Right atrium auricular region (tissue), 2 donors: ENCODE data around the gene CLCN6. TPM values are rescaled to one million over a fixed set of nuclear protein-coding genes. Genes with fewer than 3 reads are reported as not detected.

Experiments used
- DNase-seq: peaks from one replicate; pipeline ENCODE4 v3.0.0-alpha.2; 2019; ENCODE audit warnings: low spot score
- H3K27ac ChIP-seq, 2 donors: fragments of 200-600 bp; sonication (generic); 1 replicate in 1 of 2; 2 replicates in 1 of 2; pipeline ENCODE4 v1.5.1; 2016 to 2019
- H3K27me3 ChIP-seq, 2 donors: fragments of 200-600 bp; sonication (generic); one replicate each; pipeline versions ENCODE4 v1.5.1 to v1.6.0; 2017 to 2019
- H3K36me3 ChIP-seq: fragments of 200-600 bp; sonication (generic); one replicate; pipeline ENCODE4 v1.5.1; 2016
- H3K4me1 ChIP-seq, 2 donors: fragments of 200-600 bp; sonication (generic); one replicate each; pipeline versions ENCODE4 v1.5.1 to v1.6.0; 2017 to 2019
- H3K4me3 ChIP-seq, 2 donors: fragments of 200-600 bp; sonication (generic); 1 replicate in 1 of 2; 2 replicates in 1 of 2; pipeline ENCODE4 v1.5.1; 2017 to 2019; ENCODE audit warnings: mild to moderate bottlenecking in 1 of 2, moderate library complexity in 1 of 2
- H3K9me3 ChIP-seq, 2 donors: fragments of 200-600 bp; sonication (generic); one replicate each; pipeline ENCODE4 v1.5.1; 2019
- total RNA-seq, 2 donors: library from RNA; depleted of rRNA; stranded (reverse); fragments of >200 nt; gene quantifications; one replicate each; pipeline ENCODE4 v1.1.0, GENCODE V29; 2016
- TF ChIP-seq, protein P1 (sequence below), 2 donors: fragments of 200-600 bp; sonication (generic); IDR thresholded peaks; one replicate each; pipeline ENCODE4 v1.5.1; 2019; ENCODE audit warnings: antibody characterized with exemption in 2 of 2

Gene CLCN6
- total RNA-seq, 2 donors from 2014 or later: 14.8 to 15.2 TPM

DNA sequence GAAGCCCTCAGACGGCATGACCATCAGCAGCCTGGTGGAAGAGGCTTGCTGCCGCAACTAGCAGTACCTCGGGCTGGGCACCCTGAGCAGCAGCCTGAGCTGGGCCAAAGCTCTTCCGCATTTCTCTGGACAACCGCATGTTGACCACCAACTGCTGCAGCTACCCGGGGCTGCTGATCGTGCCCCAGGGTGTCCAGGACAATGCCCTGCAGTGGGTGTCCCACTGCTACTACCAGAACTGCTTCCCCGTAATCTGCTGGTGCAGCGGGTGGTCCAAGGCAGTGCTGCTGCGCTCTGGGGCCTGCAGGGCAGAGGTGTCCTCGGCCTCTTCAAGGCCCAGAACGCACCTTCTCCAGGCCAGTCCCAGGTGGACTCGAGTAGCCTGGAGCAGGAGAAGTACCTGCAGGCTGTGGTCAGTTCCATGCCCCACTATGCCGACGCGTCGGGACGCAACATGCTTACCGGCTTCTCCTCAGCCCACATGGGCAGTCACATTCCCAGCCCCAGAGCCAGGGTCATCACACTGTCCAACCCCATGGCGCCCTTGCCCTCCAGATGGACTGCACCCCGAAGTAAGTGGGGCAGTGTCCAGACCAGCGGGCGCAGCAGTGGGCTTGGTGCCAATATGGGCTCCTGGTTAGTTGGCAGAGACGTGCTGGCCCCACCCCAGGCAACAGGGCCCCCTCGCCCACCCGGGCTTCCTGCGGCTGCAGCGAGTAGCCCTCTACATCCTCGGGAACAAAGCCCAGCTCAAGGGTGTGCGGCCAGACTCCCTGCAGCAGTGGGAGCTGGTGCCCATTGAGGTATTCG lies 72.3 kb downstream of the CLCN6 start:
- no peaks in the 10 kb centered on the region for H3K27me3 ChIP-seq
- H3K4me1 ChIP-seq: peaks cover 0 to 84% of the 10 kb centered on the region in 2 donors
- H3K4me3 ChIP-seq: no peak overlapping the region
- no peaks in the 10 kb centered on the region for H3K36me3 ChIP-seq
- no peaks in the 10 kb centered on the region for H3K9me3 ChIP-seq
- no peak for DNase-seq
- no peak overlapping the region for H3K27ac ChIP-seq
- TF ChIP-seq, protein P1, sequence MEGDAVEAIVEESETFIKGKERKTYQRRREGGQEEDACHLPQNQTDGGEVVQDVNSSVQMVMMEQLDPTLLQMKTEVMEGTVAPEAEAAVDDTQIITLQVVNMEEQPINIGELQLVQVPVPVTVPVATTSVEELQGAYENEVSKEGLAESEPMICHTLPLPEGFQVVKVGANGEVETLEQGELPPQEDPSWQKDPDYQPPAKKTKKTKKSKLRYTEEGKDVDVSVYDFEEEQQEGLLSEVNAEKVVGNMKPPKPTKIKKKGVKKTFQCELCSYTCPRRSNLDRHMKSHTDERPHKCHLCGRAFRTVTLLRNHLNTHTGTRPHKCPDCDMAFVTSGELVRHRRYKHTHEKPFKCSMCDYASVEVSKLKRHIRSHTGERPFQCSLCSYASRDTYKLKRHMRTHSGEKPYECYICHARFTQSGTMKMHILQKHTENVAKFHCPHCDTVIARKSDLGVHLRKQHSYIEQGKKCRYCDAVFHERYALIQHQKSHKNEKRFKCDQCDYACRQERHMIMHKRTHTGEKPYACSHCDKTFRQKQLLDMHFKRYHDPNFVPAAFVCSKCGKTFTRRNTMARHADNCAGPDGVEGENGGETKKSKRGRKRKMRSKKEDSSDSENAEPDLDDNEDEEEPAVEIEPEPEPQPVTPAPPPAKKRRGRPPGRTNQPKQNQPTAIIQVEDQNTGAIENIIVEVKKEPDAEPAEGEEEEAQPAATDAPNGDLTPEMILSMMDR (IDR thresholded peaks at IDR 0.05): no peak

GRCh38 chr1:11878891-11879190 lies 72.8 kb downstream of the CLCN6 start:
- no peak overlapping the region for H3K27ac ChIP-seq
- H3K27me3 ChIP-seq: no peaks in the 10 kb centered on the region
- no peak for DNase-seq
- H3K4me3 ChIP-seq: no peak overlapping the region
- TF ChIP-seq, protein P1 (IDR thresholded peaks at IDR 0.05): no peak
- peaks cover 0 to 84% of the 10 kb centered on the region in 2 donors for H3K4me1 ChIP-seq
- no peaks in the 10 kb centered on the region for H3K9me3 ChIP-seq
- H3K36me3 ChIP-seq: no peaks in the 10 kb centered on the region

- DNase-seq: no peak
- TF ChIP-seq, protein P1 (IDR thresholded peaks at IDR 0.05): no peak
- Histone ChIP-seq H3K27ac (peak overlapping the region; percentile 88 to 94), H3K4me3 (no peak overlapping the region), H3K27me3 (no peaks in the 10 kb centered on the region), H3K4me1 (peaks cover 0 to 84% of the 10 kb centered on the region in 2 donors), H3K9me3 (no peaks in the 10 kb centered on the region), H3K36me3 (no peaks in the 10 kb centered on the region)
Measured at GRCh38 chr1:11879311-11880180, 73.6 kb downstream of the CLCN6 start.

- no peak overlapping the region for H3K4me3 ChIP-seq
- H3K27ac ChIP-seq: peak overlapping the region; percentile 88 to 94
- no peaks in the 10 kb centered on the region for H3K27me3 ChIP-seq
- DNase-seq: no peak
- TF ChIP-seq, protein P1 (IDR thresholded peaks at IDR 0.05): no peak
- no peaks in the 10 kb centered on the region for H3K9me3 ChIP-seq
- peaks cover 0 to 78% of the 10 kb centered on the region in 2 donors for H3K4me1 ChIP-seq
- no peaks in the 10 kb centered on the region for H3K36me3 ChIP-seq
Measured at GRCh38 chr1:11880181-11880575, 74.2 kb downstream of the CLCN6 start.

- peaks cover 0 to 79% of the 10 kb centered on the region in 2 donors for H3K4me1 ChIP-seq
- no peaks in the 10 kb centered on the region for H3K36me3 ChIP-seq
- H3K27ac ChIP-seq: peak overlapping the region; percentile 88 to 94
Measured at GRCh38 chr1:11880911-11881748, 75.1 kb downstream of the CLCN6 start.

More at GRCh38 chr1:11880911-11881748, 75.1 kb downstream of the CLCN6 start:
- Histone ChIP-seq H3K27me3 (no peaks in the 10 kb centered on the region), H3K4me3 (no peak overlapping the region), H3K9me3 (no peaks in the 10 kb centered on the region)
- TF ChIP-seq, protein P1 (IDR thresholded peaks at IDR 0.05): no peak
- peak; percentile 81 for DNase-seq
